Measurements from ENCODE around the gene TAS2R42. TPM values are rescaled to one million over a fixed set of nuclear protein-coding genes. Genes with fewer than 3 reads are reported as not detected.

The TAS2R42 gene
- total RNA-seq, 1 experiment from 2014 or later: not detected

- no peaks in the 10 kb centered on the region for H3K9me3 ChIP-seq (ENCODE audit: control insufficient read depth in 1 of 2, insufficient read depth in 1 of 2, low read depth in 1 of 2, low read length in 2 of 2)
- no TSS peak for BruUV-seq (replicated peaks)
- no peaks in the 10 kb centered on the region for H3K27me3 ChIP-seq (ENCODE audit: insufficient read depth, low read length)
- peak; percentile 99 for ATAC-seq
- peak within 1 kb of the TSS; percentile 84 for H3K4me2 ChIP-seq (ENCODE audit: low read length)
- peaks cover 3 to 13% of the 10 kb centered on the region in 2 experiments; a peak in 2 of 4 replicates for H3K4me1 ChIP-seq (ENCODE audit: control insufficient read depth in 1 of 2, insufficient read depth in 2 of 2, low read length in 2 of 2)
- H3K4me3 ChIP-seq (replicated peaks in 1 of 2; ENCODE audit: low read depth in 1 of 2, low read length in 2 of 2): peak within 1 kb of the TSS; percentile 77 to 83
- no peaks in the 10 kb centered on the region for H3K9me2 ChIP-seq (ENCODE audit: insufficient read depth)
- H3K79me2 ChIP-seq (ENCODE audit: insufficient read depth, low read length): peaks cover 78% of the 10 kb centered on the region
- H4K20me1 ChIP-seq (ENCODE audit: insufficient read depth): peaks cover 7% of the 10 kb centered on the region; the same call in 1 of the 2 replicates
- H2AFZ ChIP-seq (ENCODE audit: low read depth, low read length, poor library complexity, severe bottlenecking): peak within 1 kb of the TSS; percentile 49
- H3K9ac ChIP-seq (ENCODE audit: low read length): peak within 1 kb of the TSS; percentile 79
- POLR2A ChIA-PET: interaction anchor here (1.0 to 2.2 kb wide), 5 partner anchors 8 to 14 kb away, joined by 3 to 7 read pairs (median 4); no protein-coding TSS in a partner anchor
- H3K27ac ChIP-seq (ENCODE audit: low read depth, low read length): peak within 1 kb of the TSS; percentile 94
- peaks cover 0 to 17% of the 10 kb centered on the region in 2 experiments; a peak in 1 of 4 replicates for H3K36me3 ChIP-seq (ENCODE audit: control insufficient read depth in 1 of 2, insufficient read depth in 2 of 2, low read length in 2 of 2)
- DNase-seq (ENCODE audit: low read depth, low spot score): peak; percentile 87
- CTCF ChIA-PET: interaction anchor here (1.5 to 2.1 kb wide), 2 partner anchors 28 to 400 kb away, joined by 6 to 9 read pairs; no protein-coding TSS in a partner anchor
- intact Hi-C loops (cut with micrococcal nuclease): no loop called here
- RAD21 ChIA-PET (ENCODE audit: low non-redundant PET in 1 of 2, low total read pairs in 2 of 2, uncharacterized antibody in 2 of 2, unreplicated experiment in 2 of 2): interaction anchor here in 1 of 2 experiments (1.1 kb wide), 1 partner anchor 400 kb away, joined by 3 read pairs; no protein-coding TSS in a partner anchor
- TF ChIP-seq FOSL1 (IDR thresholded peaks at IDR 0.05; ENCODE audit: low read depth) (no peak), CEBPB (IDR thresholded peaks at IDR 0.05; ENCODE audit: low read depth) (no peak), EZH2 (IDR thresholded peaks at IDR 0.05) (no peak), YY1 (IDR thresholded peaks at IDR 0.05; ENCODE audit: extremely low read depth, insufficient replicate concordance, low read depth, low read length) (peak; percentile 93), POLR2A (IDR thresholded peaks at IDR 0.05; ENCODE audit: borderline replicate concordance, extremely low read depth, insufficient read depth, insufficient read length) (peak; percentile 67), POLR2AphosphoS5 (IDR thresholded peaks at IDR 0.05; ENCODE audit: low read depth, low read length) (peak; percentile 80), EGR1 (IDR thresholded peaks at IDR 0.05; ENCODE audit: low read depth) (peak; percentile 42; the same call in 1 of the 2 replicates), TCF7L2 (IDR thresholded peaks at IDR 0.05; ENCODE audit: borderline replicate concordance, extremely low read depth, insufficient read depth, insufficient read length) (no peak), SP1 (IDR thresholded peaks at IDR 0.05; ENCODE audit: low read depth) (peak; percentile 24; the same call in 1 of the 2 replicates), REST (IDR thresholded peaks at IDR 0.05; ENCODE audit: low read depth) (no peak), RAD21 (IDR thresholded peaks at IDR 0.05; ENCODE audit: low read depth) (no peak), SRF (IDR thresholded peaks at IDR 0.05; ENCODE audit: low read depth) (no peak), ZBTB33 (IDR thresholded peaks at IDR 0.05; ENCODE audit: extremely low read depth, insufficient replicate concordance, low read length) (peak; percentile 95), EZH2phosphoT487 (IDR thresholded peaks at IDR 0.05; ENCODE audit: borderline replicate concordance) (no peak), SIN3A (IDR thresholded peaks at IDR 0.05; ENCODE audit: low read depth) (peak; percentile 72; the same call in 1 of the 2 replicates), CTCF (IDR thresholded peaks at IDR 0.05 in 2 of 3, conservative IDR thresholded peaks at IDR 0.05 in 1 of 3; ENCODE audit: borderline replicate concordance in 1 of 3, insufficient read depth in 1 of 3, low read depth in 2 of 3, low read length in 2 of 3) (no peak), JUND (IDR thresholded peaks at IDR 0.05) (0 out of 2 replicates have a peak, but pooled peaks have one; percentile 31), CBX3 (IDR thresholded peaks at IDR 0.05; ENCODE audit: low read depth) (peak; percentile 62)
Observed at GRCh38 chr12:11171145-11171968, 15.4 kb downstream of the TAS2R42 start, which contains the start of gene SMIM10L1. Gene SMIM10L1, plus strand, starts transcription at chr12:11171194. Its CDS starts 163 bp downstream, at chr12:11171357.
